GM18951 (cell line): ENCODE measurements around the gene DNAAF3.

ENCODE experiments used
- POLR2A ChIP-seq: IDR thresholded peaks from 4 replicates; pipeline ENCODE4 v1.6.1; 2011; ENCODE audit warnings: mild to moderate bottlenecking; ENCODE audit not compliant: insufficient read length, insufficient read depth; ENCODE audit errors: extremely low read depth
- in situ Hi-C: fragments of 300-500 bp; cut with MboI; formaldehyde crosslinking; loops from one replicate; pipeline ENCODE4 v1.12.0; 2022; ENCODE audit warnings: low sequenced_read_pairs, mixed read lengths, inconsistent platforms; ENCODE audit not compliant: unreplicated experiment

The DNAAF3 gene

GRCh38 chr19:55112777-55113569 is 53.4 kb downstream of the DNAAF3 start:
- in situ Hi-C loops = no loop called here
- TF ChIP-seq POLR2A = no peak

GRCh38 chr19:55112246-55112776 is 54.1 kb downstream of the DNAAF3 start:
- no peak for TF ChIP-seq POLR2A
- in situ Hi-C loops = no loop called here

- in situ Hi-C loops = no loop called here
- no peak for TF ChIP-seq POLR2A
These were observed 55.1 kb downstream of the DNAAF3 start for GRCh38 chr19:55111238-55111831.

GRCh38 chr19:55109527-55110291 is 56.7 kb downstream of the DNAAF3 start:
- no peak for TF ChIP-seq POLR2A
- in situ Hi-C loops = no loop called here
